Hepatocyte (in vitro differentiated cells): ENCODE measurements around the gene TBC1D3B. TPM values are rescaled to one million over a fixed set of nuclear protein-coding genes. Genes with fewer than 3 reads are reported as not detected.
"Not testable (repeated sequence)": the region's sequence is repeated elsewhere in the genome, so short reads cannot be mapped to it uniquely, and the experiment has no call there.

ENCODE experiments used
- DNase-seq: peaks from one replicate; pipeline ENCODE4 v3.0.0-alpha.2; 2016; ENCODE audit warnings: low spot score
- H2AFZ ChIP-seq: fragments of 200-600 bp; sonication (generic); 2 replicates; pipeline ENCODE4 v1.6.0; 2016; ENCODE audit warnings: antibody characterized with exemption, mild to moderate bottlenecking
- H3K27ac ChIP-seq: fragments of 200-600 bp; sonication (generic); 2 replicates; pipeline ENCODE4 v1.5.1; 2016; ENCODE audit warnings: mild to moderate bottlenecking
- H3K27me3 ChIP-seq: fragments of 200-600 bp; sonication (generic); 2 replicates; pipeline ENCODE4 v1.6.1; 2016
- H3K36me3 ChIP-seq: fragments of 200-600 bp; sonication (generic); replicated peaks from 2 replicates; pipeline ENCODE4 v1.5.1; 2016; ENCODE audit warnings: low read depth; ENCODE audit not compliant: insufficient read depth
- H3K4me1 ChIP-seq: fragments of 200-600 bp; sonication (generic); 2 replicates; pipeline ENCODE4 v1.5.1; 2016; ENCODE audit warnings: mild to moderate bottlenecking, moderate library complexity; ENCODE audit not compliant: insufficient read depth
- H3K4me2 ChIP-seq: fragments of 200-600 bp; sonication (generic); 2 replicates; pipeline ENCODE4 v1.6.0; 2016
- H3K4me3 ChIP-seq: fragments of 200-600 bp; sonication (generic); 2 replicates; pipeline ENCODE4 v1.5.1; 2016; ENCODE audit warnings: mild to moderate bottlenecking
- H3K79me2 ChIP-seq: fragments of 200-600 bp; sonication (generic); 2 replicates; pipeline ENCODE4 v1.6.0; 2017; ENCODE audit warnings: mild to moderate bottlenecking
- H3K9me2 ChIP-seq: fragments of 200-600 bp; sonication (generic); replicated peaks from 2 replicates; pipeline ENCODE4 v1.6.0; 2017; ENCODE audit warnings: mild to moderate bottlenecking; ENCODE audit not compliant: insufficient read depth
- H3K9me3 ChIP-seq: fragments of 200-600 bp; sonication (generic); 2 replicates; pipeline ENCODE4 v1.5.1; 2016; ENCODE audit warnings: low read depth, mild to moderate bottlenecking
- H4K20me1 ChIP-seq: fragments of 200-600 bp; sonication (generic); 2 replicates; pipeline ENCODE4 v1.6.0; 2016; ENCODE audit warnings: mild to moderate bottlenecking; ENCODE audit not compliant: insufficient read depth, poor library complexity, severe bottlenecking
- WGBS: methylation state at CpG from one replicate; pipeline ENCODE4 v1.1.6; 2016; ENCODE audit warnings: low lambda C conversion rate; ENCODE audit errors: missing lambda C conversion rate; 5-methylcytosine and 5-hydroxymethylcytosine counted together
- polyA plus RNA-seq: library from polyadenylated mRNA; unstranded; fragments of >200 nt; fragmentation: Nextera tagmentation; extraction: Ambion mirVana; gene quantifications from 2 replicates; pipeline ENCODE4 v1.2.1, GENCODE V29; 2016
- total RNA-seq: library from RNA; depleted of rRNA; stranded (reverse); fragments of >200 nt; gene quantifications from 2 replicates; pipeline ENCODE4 v1.2.3, GENCODE V29; 2014

TBC1D3B gene
- total RNA-seq (2.0 TPM in 1 of 2 replicates, not detected in the other), polyA plus RNA-seq (4.7 and 7.8 TPM in 2 replicates)

DNA sequence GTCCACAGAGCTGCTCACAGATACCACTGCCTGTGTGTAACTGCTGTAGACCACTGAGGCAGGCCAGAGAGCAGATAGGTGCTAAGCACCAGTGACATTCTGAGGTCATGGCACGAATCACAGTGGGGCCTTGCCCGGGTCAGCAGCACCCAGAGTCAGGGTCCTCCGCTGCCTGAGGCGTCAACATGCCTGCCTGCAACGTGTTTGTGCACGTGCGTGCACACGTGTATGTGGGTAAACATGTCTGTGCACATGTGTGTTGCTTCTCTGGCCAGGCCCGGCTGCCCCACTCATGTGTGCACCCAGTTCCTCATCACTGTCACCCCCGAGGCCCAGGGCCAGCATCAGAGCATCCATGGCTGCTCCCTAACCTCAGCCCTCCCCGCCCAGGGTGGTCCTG lies at the start of gene TBC1D3B:
TSS of gene TBC1D3B (minus strand) at position 101 of the 400 bp plus-strand sequence. CDS start 1,586 bp downstream, outside the sequence.
- not testable (repeated sequence) for DNase-seq, H3K27me3 ChIP-seq, H3K79me2 ChIP-seq, H3K36me3 ChIP-seq, H3K27ac ChIP-seq, H3K4me2 ChIP-seq, H3K9me3 ChIP-seq, H3K4me3 ChIP-seq, H3K9me2 ChIP-seq, H3K4me1 ChIP-seq, H2AFZ ChIP-seq, H4K20me1 ChIP-seq
- 94% methylated on average over 1 of the region's 11 CpGs for WGBS

DNA sequence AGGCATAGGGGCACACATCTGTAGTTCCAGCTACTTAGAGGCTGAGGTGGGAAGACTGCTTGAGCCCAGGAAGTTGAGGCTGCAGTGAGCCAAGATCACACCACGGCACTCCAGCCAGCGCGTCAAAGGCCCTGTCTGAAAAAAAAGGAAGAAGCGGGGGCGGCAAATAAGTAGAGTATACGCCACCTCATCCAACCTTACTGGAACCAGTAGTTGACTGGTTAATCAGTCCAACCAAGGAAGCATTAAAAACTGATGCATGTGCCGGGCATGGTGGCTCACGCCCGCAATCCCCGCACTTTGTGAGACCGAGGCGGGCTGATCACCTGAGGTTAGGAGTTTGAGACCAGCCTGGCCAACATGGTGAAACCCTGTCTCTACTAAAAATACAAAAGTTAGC lies 46.5 kb upstream of the TBC1D3B start:
- not testable (repeated sequence) for H3K9me3 ChIP-seq, H2AFZ ChIP-seq, H3K9me2 ChIP-seq, H3K4me2 ChIP-seq, H3K4me1 ChIP-seq, H3K36me3 ChIP-seq, H3K27ac ChIP-seq, DNase-seq, H3K4me3 ChIP-seq, H3K79me2 ChIP-seq, H3K27me3 ChIP-seq, H4K20me1 ChIP-seq
- 97% methylated on average over 12 of the region's 12 CpGs for WGBS

DNA sequence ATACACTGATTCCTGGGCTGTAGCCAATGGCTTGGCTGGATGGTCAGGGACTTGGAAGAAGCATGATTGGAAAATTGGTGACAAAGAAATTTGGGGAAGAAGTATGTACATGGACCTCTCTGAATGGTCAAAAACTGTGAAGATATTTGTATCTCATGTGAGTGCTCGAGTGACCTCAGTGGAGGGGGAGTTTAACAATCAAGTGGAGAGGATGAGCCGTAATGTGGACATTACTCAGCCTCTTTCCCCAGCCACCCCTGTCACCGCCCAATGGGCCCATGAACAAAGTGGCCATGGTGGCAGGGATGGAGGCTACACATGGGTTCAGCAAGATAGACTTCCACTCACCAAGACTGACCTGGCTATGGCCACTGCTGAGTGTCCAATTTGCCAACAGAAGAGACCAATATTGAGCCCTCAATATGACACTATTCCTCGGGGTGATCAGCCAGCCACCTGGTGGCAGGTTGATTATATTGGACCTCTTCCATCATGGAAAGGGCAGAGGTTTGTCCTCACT lies 45.2 kb upstream of the TBC1D3B start:
- H3K4me1 ChIP-seq, H3K4me2 ChIP-seq, H3K79me2 ChIP-seq, H2AFZ ChIP-seq, H4K20me1 ChIP-seq, H3K9me2 ChIP-seq, H3K4me3 ChIP-seq, DNase-seq, H3K36me3 ChIP-seq, H3K9me3 ChIP-seq, H3K27me3 ChIP-seq, H3K27ac ChIP-seq: not testable (repeated sequence)
- 83% methylated on average over 4 of the region's 4 CpGs for WGBS

DNA sequence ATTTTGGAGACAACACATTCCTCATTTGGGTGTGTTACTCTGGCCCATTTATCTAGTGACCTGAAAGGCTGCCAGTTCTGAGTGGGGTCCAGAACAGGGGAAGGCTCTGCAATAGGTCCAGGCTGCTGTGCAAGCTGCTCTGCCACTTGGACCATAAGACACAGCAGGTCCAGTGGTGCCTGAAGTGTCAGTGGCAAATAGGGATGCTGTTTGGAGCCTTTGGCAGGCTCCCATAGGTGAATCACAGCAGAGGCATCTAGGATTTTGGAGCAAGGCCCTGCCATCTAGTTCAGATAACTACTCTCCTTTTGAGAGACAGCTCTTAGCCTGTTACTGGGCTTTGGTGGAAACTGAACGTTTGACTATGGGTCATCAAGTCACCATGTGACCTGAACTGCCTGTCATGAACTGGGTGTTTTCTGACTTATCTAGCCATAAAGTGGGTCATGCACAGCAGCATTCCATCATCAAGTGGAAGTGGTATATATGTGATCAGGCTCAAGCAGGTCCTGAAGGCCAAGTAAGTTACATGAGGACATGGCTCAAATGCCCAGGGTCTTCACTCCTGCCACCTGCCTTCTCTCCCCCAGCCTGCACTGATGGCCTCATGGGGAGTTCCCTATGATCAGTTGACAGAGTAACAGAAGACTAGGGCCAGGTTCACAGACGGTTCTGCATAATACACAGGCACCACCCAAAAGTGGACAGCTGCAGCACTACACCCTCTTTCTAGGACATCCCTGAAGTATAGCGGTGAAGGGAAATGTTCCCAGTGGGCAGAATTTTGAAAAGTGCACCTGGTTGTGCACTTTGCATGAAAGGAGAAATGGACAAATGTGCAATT lies 44.5 kb upstream of the TBC1D3B start:
- H3K79me2 ChIP-seq, H3K4me1 ChIP-seq, H2AFZ ChIP-seq, H3K27me3 ChIP-seq, H3K36me3 ChIP-seq, H3K4me2 ChIP-seq, H4K20me1 ChIP-seq, DNase-seq, H3K9me3 ChIP-seq, H3K9me2 ChIP-seq, H3K4me3 ChIP-seq, H3K27ac ChIP-seq: not testable (repeated sequence)
- 76% methylated on average over 3 of the region's 3 CpGs for WGBS

DNA sequence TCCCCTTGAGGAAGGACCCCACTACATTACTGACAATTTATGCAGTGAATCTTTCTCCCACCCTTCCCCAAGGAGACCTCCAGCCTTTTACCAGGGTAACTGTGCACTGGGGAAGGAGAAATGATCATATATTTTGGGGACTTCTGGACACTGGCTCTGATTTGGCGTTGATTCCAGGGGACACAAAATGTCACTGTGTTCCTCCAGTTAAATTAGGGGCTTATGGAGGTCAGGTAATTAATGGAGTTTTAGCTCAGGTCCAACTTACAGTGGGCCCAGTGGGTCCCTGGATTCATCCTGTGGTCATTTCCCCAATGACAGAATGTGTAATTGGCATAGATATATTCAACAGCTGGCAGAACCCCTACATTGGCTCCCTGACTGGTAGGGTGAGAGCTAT lies 43.1 kb upstream of the TBC1D3B start:
- not testable (repeated sequence) for DNase-seq, H3K9me3 ChIP-seq, H3K4me3 ChIP-seq, H3K27me3 ChIP-seq, H3K4me1 ChIP-seq, H4K20me1 ChIP-seq, H2AFZ ChIP-seq, H3K4me2 ChIP-seq, H3K9me2 ChIP-seq, H3K79me2 ChIP-seq, H3K27ac ChIP-seq, H3K36me3 ChIP-seq
- 89% methylated on average over 1 of the region's 1 CpG for WGBS

DNA sequence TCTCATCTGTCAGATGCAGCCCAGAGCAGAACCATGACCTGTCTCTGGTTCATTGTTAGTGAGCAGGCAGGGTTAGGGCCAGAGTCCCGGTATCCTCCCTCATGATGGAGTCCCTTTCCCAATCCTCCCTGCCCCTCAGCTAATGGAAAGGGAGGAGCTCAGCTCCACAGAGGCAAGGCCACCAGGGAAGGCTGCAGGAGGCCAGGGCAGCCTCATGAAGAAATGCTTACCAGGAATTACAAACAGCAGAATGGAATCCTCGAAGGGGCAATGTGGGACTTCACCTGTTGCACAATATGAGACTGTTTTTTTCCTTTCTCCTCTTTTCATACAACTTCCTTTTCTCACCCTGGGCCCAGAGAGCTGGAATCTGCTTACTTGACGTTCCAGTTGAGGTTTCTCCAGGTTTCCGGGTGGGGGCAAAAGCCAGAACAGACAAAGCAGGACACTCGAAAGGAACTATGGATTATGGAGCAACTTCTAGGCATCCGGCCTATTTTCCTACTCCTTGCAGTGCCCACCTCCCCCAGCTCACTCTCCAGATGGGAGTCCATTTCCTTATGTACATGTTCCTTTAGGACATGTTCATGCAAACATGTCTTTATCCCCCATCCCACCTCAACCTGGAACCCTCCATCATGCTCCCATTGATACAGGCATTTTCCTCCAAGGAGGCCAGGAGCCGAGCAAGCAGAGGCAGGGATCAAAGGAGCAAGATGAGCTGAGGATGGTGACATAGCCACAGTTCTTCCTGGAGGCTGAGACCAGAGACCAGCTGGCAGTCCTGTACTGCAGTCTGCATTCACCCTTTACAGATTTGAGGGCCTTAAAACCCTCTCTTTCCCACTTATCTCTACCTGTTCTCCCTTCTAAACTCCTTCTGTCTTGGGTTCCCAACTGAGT lies 39.2 kb upstream of the TBC1D3B start:
- not testable (repeated sequence) for H3K9me3 ChIP-seq, H3K27ac ChIP-seq, H3K4me3 ChIP-seq, H3K79me2 ChIP-seq, H3K4me1 ChIP-seq, H3K9me2 ChIP-seq, H4K20me1 ChIP-seq, H3K4me2 ChIP-seq, DNase-seq, H2AFZ ChIP-seq, H3K36me3 ChIP-seq
- 89% methylated on average over 7 of the region's 7 CpGs for WGBS
- H3K27me3 ChIP-seq = peaks cover 15% of the 10 kb centered on the region
